ENCODE measurements around the gene FCN1. TPM values are rescaled to one million over a fixed set of nuclear protein-coding genes. Genes with fewer than 3 reads are reported as not detected.

Gene FCN1
- total and polyA plus RNA-seq, 2 of the 8 experiments (the other 6 are each of a cell fraction or from before 2014, with no cell fraction given) = not detected

- Histone ChIP-seq H2AK5ac (ENCODE audit: low read depth, low read length) (no peak overlapping the region), H3K27me3 (replicated peaks in 1 of 4; ENCODE audit: control insufficient read depth in 3 of 4, extremely low read depth in 1 of 4, insufficient read depth in 3 of 4, low read length in 3 of 4) (no peaks in the 10 kb centered on the region), H4K8ac (ENCODE audit: extremely low read depth, insufficient read depth, low read length) (no peak overlapping the region), H2BK120ac (replicated peaks; ENCODE audit: low read depth, low read length) (no peak overlapping the region), H3K79me1 (ENCODE audit: low read depth, low read length) (no peaks in the 10 kb centered on the region), H4K91ac (replicated peaks; ENCODE audit: insufficient read length, low read length) (no peak overlapping the region), H3K9ac (replicated peaks in 1 of 4; ENCODE audit: extremely low read depth in 1 of 4, low read depth in 3 of 4, low read length in 3 of 4) (no peak overlapping the region), H3K36me3 (ENCODE audit: control insufficient read depth in 2 of 4, insufficient read depth in 4 of 4, low read length in 3 of 4) (no peaks in the 10 kb centered on the region), H3K4ac (replicated peaks; ENCODE audit: insufficient read length, low read depth, low read length) (no peak overlapping the region), H4K5ac (ENCODE audit: insufficient read length, low read depth, low read length) (no peak overlapping the region), H3K18ac (ENCODE audit: extremely low read depth, low read length) (no peak overlapping the region), H3K4me3 (ENCODE audit: extremely low read depth in 1 of 4, insufficient read depth in 2 of 4, low read depth in 3 of 4, low read length in 4 of 4) (no peak overlapping the region), H2BK15ac (ENCODE audit: low read length) (no peak overlapping the region), H3K56ac (replicated peaks; ENCODE audit: insufficient read length, low read depth, low read length) (no peak overlapping the region), H3K23me2 (ENCODE audit: low read depth, low read length) (no peaks in the 10 kb centered on the region), H3K23ac (ENCODE audit: insufficient read length) (no peak overlapping the region), H3K14ac (ENCODE audit: insufficient read length) (no peak overlapping the region), H3K9me3 (ENCODE audit: insufficient read depth in 2 of 2, low read depth in 1 of 2, low read length in 1 of 2) (no peaks in the 10 kb centered on the region; a peak in 1 of 4 replicates), H2BK20ac (ENCODE audit: low read length) (no peak overlapping the region), H2BK12ac (ENCODE audit: low read depth, low read length) (no peak overlapping the region), H2BK5ac (ENCODE audit: low read depth, low read length) (no peak overlapping the region), H3K4me2 (ENCODE audit: insufficient read depth in 1 of 2, low read depth in 2 of 2, low read length in 2 of 2) (no peak overlapping the region), H2AFZ (ENCODE audit: low read length) (no peak overlapping the region), H4K20me1 (replicated peaks in 1 of 2; ENCODE audit: control insufficient read depth in 1 of 2, insufficient read depth in 2 of 2, low read length in 2 of 2) (no peaks in the 10 kb centered on the region), H3K27ac (ENCODE audit: low read depth, low read length) (no peak overlapping the region), H3K79me2 (ENCODE audit: control insufficient read depth in 1 of 2, insufficient read depth in 2 of 2, low read length in 2 of 2) (no peaks in the 10 kb centered on the region), H3K4me1 (replicated peaks in 1 of 4; ENCODE audit: control insufficient read depth in 3 of 4, insufficient read depth in 4 of 4, low read length in 3 of 4) (no peaks in the 10 kb centered on the region)
- DNase-seq (ENCODE audit: low read depth in 1 of 2, low spot score in 2 of 2) (no peak), FAIRE-seq (no peak)
- 89% methylated on average over 30 of the region's 30 CpGs; no CpG with 5 or more reads in 1 of the 2 experiments for WGBS, 2 experiments (ENCODE audit: extremely low coverage in 1 of 2, insufficient coverage in 1 of 2, insufficient read length in 1 of 2, insufficient replicate concordance in 2 of 2, low coverage in 1 of 2, low lambda C conversion rate in 2 of 2, missing lambda C conversion rate in 1 of 2)
- POLR2A ChIA-PET (ENCODE audit: partially characterized antibody) = no interaction called here
- CTCF ChIA-PET (ENCODE audit: partially characterized antibody) = interaction anchor here (0.9 to 1.5 kb wide), 2 partner anchors 112 to 180 kb away, joined by 4 read pairs; no protein-coding TSS in a partner anchor
- TF ChIP-seq HDAC6 (IDR thresholded peaks at IDR 0.05; ENCODE audit: low read depth, low read length) = no peak
- no peak for TF ChIP-seq SP4 (IDR thresholded peaks at IDR 0.05; ENCODE audit: low read length)
- no peak for TF ChIP-seq KDM1A (IDR thresholded peaks at IDR 0.05; ENCODE audit: borderline replicate concordance, low read length)
- no peak for TF ChIP-seq CREB1 (IDR thresholded peaks at IDR 0.05)
- no peak for TF ChIP-seq BCL11A (IDR thresholded peaks at IDR 0.05; ENCODE audit: low read depth in 2 of 2, low read length in 2 of 2)
- no peak for TF ChIP-seq NRF1 (IDR thresholded peaks at IDR 0.05; ENCODE audit: low read depth, low read length)
- TF ChIP-seq GTF2F1 (IDR thresholded peaks at IDR 0.05; ENCODE audit: borderline replicate concordance, low read depth, low read length) = no peak
- no peak for TF ChIP-seq SIRT6 (IDR thresholded peaks at IDR 0.05; ENCODE audit: low read length)
- TF ChIP-seq BACH1 (IDR thresholded peaks at IDR 0.05; ENCODE audit: low read length) = no peak
- TF ChIP-seq EGR1 (IDR thresholded peaks at IDR 0.05; ENCODE audit: borderline replicate concordance, low read depth, low read length) = no peak
- no peak for TF ChIP-seq E2F6 (IDR thresholded peaks at IDR 0.05)
- TF ChIP-seq ZNF274 (IDR thresholded peaks at IDR 0.05; ENCODE audit: borderline replicate concordance, extremely low read depth, low read length) = no peak
- TF ChIP-seq SP2 (IDR thresholded peaks at IDR 0.05; ENCODE audit: low read length) = no peak
Observed at GRCh38 chr9:134870746-134871662, 46.7 kb downstream of the FCN1 start.

Data from H1 (cell line).